GM19324 (cell line): ENCODE results near the gene CCDC73.
"Not testable (repeated sequence)": the region's sequence is repeated elsewhere in the genome, so short reads cannot be mapped to it uniquely, and the experiment has no call there.

Experiments used
- ATAC-seq: cut with Tn5 transposase; IDR thresholded peaks from one replicate; pipeline ENCODE4 v1.9.1; 2021; ENCODE audit warnings: mild to moderate bottlenecking, moderate library complexity; ENCODE audit not compliant: unreplicated experiment, low FRiP score

CCDC73 gene

GRCh38 chr11:32794439-32794838 is at the start of gene CCDC73:
Gene CCDC73, minus strand, starts transcription at chr11:32794662. Its CDS starts 34,419 bp downstream, at chr11:32760243.
- ATAC-seq: no peak

- ATAC-seq: no peak
Observed at GRCh38 chr11:32843544-32843943, 49.1 kb upstream of the CCDC73 start.

DNA sequence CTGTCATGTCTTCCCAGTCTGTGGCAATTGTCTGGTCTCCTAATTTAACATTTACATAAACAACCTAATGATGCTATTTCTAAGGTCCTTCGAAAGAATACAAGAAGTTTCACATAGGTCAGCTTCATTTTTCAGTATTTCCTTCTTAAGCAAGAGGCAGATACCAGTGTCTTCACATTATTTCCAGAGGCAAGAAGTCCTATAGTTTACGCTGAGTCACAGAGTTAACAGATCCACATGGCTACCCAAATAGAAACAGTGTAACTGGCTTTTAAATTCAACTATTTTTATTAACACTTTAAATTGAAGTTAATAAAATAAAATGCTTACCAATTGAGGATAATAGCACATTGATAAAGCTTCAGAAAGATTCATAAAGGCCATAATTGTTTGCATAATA is 46.1 kb upstream of the CCDC73 start:
- ATAC-seq: no peak

GRCh38 chr11:32839308-32839707 is 44.8 kb upstream of the CCDC73 start:
- ATAC-seq: no peak

DNA sequence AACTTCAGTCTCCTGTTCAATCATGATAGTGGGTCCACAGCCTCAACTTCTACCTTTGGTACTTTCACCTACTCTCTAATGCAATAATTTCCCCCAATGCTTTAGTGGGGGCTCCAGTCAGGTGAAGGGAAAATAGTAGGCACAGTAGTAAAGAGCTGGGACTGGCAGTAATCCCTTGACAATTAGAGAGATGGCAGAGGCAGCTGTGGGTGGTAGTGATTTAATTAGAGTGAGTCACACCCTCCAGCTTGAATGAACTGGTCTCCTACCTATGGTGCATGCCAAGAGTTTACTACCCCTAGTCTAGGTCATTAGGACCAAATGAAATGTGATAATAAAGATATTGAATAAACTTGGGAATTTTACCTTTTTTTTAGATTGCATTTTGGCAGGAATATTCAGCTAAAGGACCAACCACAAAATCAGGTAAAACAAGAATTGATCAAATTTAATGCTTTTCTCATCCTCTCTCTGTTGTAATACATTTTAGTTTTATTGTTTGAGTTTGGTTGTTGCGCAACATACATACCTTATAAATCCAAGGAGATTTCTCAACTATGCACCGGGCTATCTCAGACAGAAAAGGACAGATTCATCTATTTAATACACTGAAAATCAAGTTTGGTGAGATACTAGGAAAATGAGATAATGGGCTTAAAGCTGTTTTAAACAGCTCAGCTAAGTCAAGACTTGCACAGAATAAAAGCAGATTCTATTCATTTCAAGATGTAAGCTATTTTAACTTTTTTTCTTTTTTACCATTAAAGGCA is 44.2 kb upstream of the CCDC73 start:
- no peak for ATAC-seq

GRCh38 chr11:32836946-32837345 is 42.5 kb upstream of the CCDC73 start:
- no peak for ATAC-seq

DNA sequence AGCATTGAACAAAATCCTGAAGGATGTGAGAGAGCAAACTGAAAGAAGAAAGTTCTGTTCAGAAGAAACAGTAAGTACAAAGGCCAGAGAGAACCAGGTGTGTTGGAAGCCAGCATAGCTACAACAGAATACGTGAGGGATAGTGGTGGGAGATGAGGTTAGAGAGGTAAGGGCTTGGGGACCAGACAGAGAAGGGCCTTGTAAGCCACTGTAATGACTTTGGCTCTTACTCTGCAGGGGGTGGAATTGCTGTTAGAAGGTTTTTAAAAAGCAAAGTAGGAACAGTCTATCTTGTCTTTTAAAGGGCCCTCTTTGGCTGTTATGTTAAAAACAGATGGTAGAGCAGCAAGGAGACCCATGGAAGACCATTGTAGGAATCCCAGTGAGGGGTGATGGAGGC is 39.5 kb upstream of the CCDC73 start:
- ATAC-seq: no peak

DNA sequence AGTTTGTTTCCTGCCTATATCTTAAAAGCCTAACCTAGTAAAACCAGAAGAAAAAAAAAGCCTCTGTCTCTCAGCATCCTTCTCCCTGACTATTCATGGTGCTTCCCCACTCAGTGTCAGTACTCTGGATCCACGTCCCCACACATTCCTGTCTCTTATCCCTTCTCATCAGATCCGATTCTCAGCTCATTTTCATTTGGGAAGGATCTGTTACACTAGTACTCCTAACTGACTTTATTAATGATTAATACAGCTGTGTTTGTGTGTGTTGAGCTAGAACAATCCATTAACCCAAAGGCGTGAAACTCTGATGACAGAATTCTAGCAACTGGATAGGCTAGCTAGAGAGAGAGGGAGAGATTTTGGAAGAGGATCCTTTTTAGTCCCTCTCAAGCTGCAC is 36.8 kb upstream of the CCDC73 start:
- no peak for ATAC-seq

DNA sequence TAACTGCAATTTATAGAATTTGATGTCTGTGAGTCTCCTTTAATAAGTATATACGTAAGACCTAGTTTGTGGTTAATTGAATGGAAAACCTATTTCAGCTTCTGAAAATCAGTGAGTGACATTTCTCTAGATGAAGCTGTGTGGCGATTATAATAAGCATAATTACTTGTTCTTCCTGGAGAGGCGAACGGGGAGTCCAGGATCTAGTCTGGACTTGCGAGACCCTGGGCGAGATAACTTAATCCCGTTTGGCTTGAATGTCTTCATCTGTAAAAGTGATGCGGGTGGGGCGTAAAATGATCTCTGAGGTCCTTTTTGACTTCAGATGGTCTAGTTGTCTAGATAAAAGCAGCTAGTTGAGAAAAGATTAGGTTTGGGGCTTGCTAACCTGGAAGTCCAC is 36.3 kb upstream of the CCDC73 start:
- ATAC-seq: no peak

GRCh38 chr11:32830413-32830738 is 35.9 kb upstream of the CCDC73 start:
- ATAC-seq: no peak

DNA sequence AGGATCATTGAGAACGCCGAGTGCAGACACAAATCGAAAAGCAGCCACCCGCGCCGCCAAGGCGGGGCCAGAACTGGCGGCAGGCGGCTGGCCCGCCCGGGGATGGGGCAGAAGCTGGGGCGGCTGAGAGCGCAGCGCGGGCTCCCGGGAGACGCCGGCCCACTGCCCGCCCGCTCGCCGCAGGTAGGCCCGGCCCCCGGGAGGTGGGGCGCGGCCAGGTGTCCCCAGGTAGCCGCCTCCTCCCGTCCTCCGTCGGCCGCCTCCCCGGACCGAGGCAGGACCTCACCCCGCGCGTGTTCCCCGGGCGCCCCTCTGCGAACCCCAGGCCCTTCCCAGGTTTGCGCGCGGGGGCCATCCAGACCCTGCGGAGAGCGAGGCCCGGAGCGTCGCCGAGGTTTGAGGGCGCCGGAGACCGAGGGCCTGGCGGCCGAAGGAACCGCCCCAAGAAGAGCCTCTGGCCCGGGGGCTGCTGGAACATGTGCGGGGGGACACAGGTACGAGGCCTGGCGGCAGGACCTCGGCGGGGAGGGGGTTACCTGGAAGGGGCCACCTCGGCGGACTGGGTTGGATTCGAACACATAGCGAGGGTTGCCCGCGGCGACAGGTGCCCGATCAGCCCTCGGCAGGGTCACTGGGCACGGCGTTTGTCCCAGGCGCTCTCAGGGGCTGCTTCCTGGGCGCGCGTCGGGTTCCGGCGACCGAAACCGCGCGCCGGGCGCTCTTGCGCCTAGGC is 35.4 kb upstream of the CCDC73 start, which contains the start of gene PRRG4:
TSS of gene PRRG4 (plus strand) at position 248 of the 733 bp plus-strand sequence. CDS start 603 bp downstream, outside the sequence.
- peak; percentile 78 for ATAC-seq

DNA sequence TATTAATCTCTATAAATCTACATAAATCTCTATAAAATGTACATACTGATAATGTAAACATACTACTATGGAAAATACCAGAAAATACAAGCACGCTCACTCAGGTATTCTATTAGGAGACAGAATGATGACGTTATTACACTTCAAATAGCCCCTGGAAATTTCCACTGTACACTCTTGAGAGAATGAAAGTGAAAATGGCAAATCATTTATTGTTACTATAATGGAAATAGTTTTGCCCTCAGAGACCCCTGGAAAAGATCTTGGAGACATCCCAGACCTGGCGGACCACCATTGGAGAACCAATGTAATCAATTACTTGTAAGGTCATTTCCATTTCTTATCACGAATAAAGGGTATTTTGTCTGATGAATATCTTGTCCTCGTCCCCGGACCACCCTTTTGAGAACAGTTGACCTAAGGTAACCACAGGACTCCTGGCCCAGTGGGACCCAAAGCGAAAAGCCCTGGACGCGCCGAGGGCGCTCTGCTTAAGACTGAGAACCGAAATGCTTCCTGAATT is 34.8 kb upstream of the CCDC73 start:
- ATAC-seq: peak; percentile 31

- ATAC-seq: no peak
Observed at GRCh38 chr11:32827276-32827675, 32.8 kb upstream of the CCDC73 start.

GRCh38 chr11:32826113-32826512 is 31.7 kb upstream of the CCDC73 start:
- no peak for ATAC-seq

DNA sequence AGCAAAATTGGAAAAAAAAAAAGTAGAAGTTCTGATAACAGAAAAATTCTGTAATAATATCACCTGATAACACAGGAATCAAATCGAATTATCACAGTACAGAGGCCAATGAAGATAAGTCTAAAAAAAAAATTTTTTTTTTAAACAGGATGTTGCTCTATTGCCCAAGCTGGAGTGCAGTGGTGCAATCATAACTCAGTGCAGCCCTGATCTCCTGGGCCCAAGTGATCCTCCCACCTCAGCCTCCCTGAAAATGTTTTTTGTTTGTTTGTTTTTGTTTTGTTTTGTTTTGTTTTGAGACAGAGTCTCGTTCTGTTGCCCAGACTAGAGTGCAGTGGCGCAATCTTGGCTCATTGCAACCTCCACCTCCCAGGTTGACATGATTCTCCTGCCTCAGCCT is 29.2 kb upstream of the CCDC73 start:
- not testable (repeated sequence) for ATAC-seq

- peak; percentile 53 for ATAC-seq
Observed at GRCh38 chr11:32821917-32822560, 27.6 kb upstream of the CCDC73 start.

GRCh38 chr11:32821517-32821916 is 27.1 kb upstream of the CCDC73 start:
- no peak for ATAC-seq

DNA sequence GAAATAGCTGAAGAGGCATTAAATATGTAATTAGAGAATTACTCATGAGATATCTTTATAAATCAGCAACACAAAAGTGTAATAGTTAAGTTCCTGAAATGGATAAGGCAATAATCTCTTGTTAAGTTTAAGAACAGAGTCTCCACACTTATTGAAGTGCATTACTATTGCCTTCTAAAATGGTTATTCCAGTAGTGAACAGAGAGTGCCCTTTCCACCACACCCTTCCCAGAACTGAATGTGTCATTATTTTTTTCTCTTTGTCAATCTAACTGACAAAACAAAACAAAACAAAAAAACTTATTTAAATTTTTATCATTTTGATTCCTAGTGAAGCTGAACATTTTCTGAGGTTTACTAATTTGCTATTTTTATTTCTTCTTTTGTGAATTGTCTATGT is 26.0 kb upstream of the CCDC73 start:
- no peak for ATAC-seq

GRCh38 chr11:32819187-32819586 is 24.7 kb upstream of the CCDC73 start:
- ATAC-seq: no peak

DNA sequence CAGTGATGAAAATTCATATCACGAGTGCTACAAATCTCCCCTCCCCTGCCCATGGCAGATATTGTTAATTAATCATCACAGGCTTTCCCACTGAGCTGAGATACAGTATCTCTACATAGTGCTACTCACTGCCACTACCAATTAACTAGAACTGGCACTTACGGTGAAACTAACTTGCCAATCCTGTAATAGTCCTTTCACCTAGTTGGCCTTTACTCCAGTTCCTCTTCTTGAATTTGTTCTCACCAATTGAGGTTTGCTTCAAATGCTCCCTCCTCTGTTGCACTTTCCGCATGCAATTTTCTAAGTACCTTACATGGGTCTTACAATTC is 23.4 kb upstream of the CCDC73 start:
- no peak for ATAC-seq

GRCh38 chr11:32817181-32817851 is 22.9 kb upstream of the CCDC73 start:
- ATAC-seq: no peak
